Measurements from ENCODE around the gene ANKRD52.

DNA sequence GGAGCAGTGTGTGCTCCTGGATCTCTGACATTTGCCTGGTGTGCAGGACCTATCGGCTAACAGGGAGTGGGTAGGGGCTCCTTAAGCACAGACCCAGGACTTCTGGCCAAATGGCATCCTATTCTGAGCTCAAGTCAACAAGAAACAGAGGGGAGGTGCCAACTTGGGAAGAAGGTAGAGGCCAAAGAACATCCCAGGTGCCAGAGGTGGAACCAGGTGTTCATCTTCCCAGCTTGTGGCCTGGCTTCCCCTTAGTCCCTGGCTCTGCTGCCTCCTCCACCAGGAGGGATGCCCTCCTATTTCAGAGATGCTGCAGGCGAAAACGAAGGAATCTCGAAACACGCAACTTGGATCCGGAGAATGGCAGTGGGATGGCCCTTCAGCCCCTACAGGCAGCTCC lies 22.1 kb downstream of the ANKRD52 start:
- TF ChIP-seq, protein P1, sequence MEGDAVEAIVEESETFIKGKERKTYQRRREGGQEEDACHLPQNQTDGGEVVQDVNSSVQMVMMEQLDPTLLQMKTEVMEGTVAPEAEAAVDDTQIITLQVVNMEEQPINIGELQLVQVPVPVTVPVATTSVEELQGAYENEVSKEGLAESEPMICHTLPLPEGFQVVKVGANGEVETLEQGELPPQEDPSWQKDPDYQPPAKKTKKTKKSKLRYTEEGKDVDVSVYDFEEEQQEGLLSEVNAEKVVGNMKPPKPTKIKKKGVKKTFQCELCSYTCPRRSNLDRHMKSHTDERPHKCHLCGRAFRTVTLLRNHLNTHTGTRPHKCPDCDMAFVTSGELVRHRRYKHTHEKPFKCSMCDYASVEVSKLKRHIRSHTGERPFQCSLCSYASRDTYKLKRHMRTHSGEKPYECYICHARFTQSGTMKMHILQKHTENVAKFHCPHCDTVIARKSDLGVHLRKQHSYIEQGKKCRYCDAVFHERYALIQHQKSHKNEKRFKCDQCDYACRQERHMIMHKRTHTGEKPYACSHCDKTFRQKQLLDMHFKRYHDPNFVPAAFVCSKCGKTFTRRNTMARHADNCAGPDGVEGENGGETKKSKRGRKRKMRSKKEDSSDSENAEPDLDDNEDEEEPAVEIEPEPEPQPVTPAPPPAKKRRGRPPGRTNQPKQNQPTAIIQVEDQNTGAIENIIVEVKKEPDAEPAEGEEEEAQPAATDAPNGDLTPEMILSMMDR (IDR thresholded peaks at IDR 0.05 in 2 of 3, conservative IDR thresholded peaks at IDR 0.05 in 1 of 3; ENCODE audit: insufficient read depth in 2 of 3, low read depth in 1 of 3, low read length in 3 of 3), result no peak
- TF ChIP-seq KLF10 (CRISPR knock-in tag; IDR thresholded peaks at IDR 0.05) (no peak), BHLHE40 (IDR thresholded peaks at IDR 0.05; ENCODE audit: low read length) (no peak), ZNF124 (CRISPR knock-in tag; IDR thresholded peaks at IDR 0.05) (no peak), RFX5 (IDR thresholded peaks at IDR 0.05; ENCODE audit: low read depth, low read length) (no peak)

Data from K562 (cell line).